Gastrocnemius medialis (tissue), 4 donors: ENCODE data around the gene PRICKLE3.

ENCODE experiments used
- POLR2A ChIP-seq, 2 donors: fragments of 450-650 bp; IDR thresholded peaks; one replicate each; pipeline ENCODE4 v1.6.1; 2017; ENCODE audit warnings: antibody characterized with exemption in 2 of 2, mild to moderate bottlenecking in 2 of 2, moderate library complexity in 2 of 2
- TF ChIP-seq, protein P1 (sequence below), 5 experiments: fragments of 450-650 bp in 3 of 5; fragments of 200-600 bp in 2 of 5; sonication (generic) in 2 of 5; IDR thresholded peaks in 4 of 5; conservative IDR thresholded peaks in 1 of 5; 1 replicate in 4 of 5; 2 replicates in 1 of 5; pipeline ENCODE4 v1.5.1; 2016 to 2019; ENCODE audit warnings: antibody characterized with exemption in 5 of 5, mild to moderate bottlenecking in 3 of 5, moderate library complexity in 3 of 5

DNA sequence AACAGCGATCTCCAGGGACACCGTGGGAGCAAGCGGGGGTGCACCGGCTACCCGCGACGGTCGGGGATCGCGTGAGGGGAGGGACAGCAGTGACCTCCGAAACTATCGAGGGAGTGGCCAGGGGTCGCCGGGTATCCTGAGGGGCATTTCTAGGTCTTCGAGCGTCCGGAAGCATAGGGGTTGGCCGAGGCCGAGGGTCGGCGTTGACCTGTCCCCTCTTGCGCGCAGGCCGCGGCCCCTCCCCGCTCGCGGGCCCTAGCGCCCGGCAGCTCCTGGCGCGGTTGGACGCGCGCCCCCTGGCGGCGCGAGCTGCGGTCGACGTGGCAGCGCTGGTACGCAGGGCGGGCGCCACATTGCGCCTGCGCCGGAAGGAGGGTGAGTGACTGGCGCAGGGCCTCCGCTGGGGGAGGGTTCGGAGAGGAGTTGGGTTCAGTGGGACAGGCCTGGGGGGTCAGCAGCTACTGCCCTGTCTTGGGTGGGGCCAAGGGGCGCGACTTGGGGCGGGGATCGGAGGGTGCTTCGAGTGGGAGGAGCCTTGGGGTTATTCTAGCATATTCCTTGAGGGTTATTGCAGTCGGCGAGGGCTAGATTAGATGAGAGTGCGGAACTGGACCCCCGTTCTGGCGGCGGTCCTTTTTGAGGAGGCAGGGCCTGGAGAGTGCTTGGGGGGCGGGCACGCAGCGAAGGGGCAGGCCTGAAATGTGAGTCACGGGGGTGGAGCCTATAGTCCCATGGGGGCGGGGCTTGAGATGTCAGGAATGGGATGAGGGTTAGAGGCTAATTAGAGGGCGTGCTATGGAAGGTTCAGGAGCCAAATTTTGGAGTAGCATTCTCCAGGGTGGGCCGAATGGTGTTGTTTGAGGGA is 22.4 kb downstream of the PRICKLE3 start:
- TF ChIP-seq, protein P1, sequence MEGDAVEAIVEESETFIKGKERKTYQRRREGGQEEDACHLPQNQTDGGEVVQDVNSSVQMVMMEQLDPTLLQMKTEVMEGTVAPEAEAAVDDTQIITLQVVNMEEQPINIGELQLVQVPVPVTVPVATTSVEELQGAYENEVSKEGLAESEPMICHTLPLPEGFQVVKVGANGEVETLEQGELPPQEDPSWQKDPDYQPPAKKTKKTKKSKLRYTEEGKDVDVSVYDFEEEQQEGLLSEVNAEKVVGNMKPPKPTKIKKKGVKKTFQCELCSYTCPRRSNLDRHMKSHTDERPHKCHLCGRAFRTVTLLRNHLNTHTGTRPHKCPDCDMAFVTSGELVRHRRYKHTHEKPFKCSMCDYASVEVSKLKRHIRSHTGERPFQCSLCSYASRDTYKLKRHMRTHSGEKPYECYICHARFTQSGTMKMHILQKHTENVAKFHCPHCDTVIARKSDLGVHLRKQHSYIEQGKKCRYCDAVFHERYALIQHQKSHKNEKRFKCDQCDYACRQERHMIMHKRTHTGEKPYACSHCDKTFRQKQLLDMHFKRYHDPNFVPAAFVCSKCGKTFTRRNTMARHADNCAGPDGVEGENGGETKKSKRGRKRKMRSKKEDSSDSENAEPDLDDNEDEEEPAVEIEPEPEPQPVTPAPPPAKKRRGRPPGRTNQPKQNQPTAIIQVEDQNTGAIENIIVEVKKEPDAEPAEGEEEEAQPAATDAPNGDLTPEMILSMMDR (IDR thresholded peaks at IDR 0.05 in 4 of 5, conservative IDR thresholded peaks at IDR 0.05 in 1 of 5): peak; percentile 56 to 93 (median 86)
- peak; percentile 58 to 59 for TF ChIP-seq POLR2A (IDR thresholded peaks at IDR 0.05)
